Measurements from ENCODE around the gene ACKR3. TPM values are rescaled to one million over a fixed set of nuclear protein-coding genes. Genes with fewer than 3 reads are reported as not detected.

Gene ACKR3
- polyA plus RNA-seq, 2 of the 4 experiments (the other 2 are of a cell fraction), result 21.3 to 33.2 TPM

- ChIA-PET POLR2A (no interaction called here), CTCF (interaction anchor here (0.8 kb wide), 1 partner anchor 10 kb away, joined by 3 read pairs; no protein-coding TSS in a partner anchor)
- no peak overlapping the region for H3K4me3 ChIP-seq
- WGBS (ENCODE audit: missing lambda C conversion rate), result 66% methylated on average over 3 of the region's 3 CpGs
- FAIRE-seq (no peak), ATAC-seq (no peak), DNase-seq (ENCODE audit: low read depth in 1 of 2, low spot score in 1 of 2) (no peak)
- H3K27ac ChIP-seq, result no peak overlapping the region
- no peak overlapping the region for H3K4me2 ChIP-seq
- no peaks in the 10 kb centered on the region for H3K4me1 ChIP-seq
- TF ChIP-seq ZSCAN20 (CRISPR knock-in tag; IDR thresholded peaks at IDR 0.05) (no peak), KDM5A (IDR thresholded peaks at IDR 0.05) (no peak), JUN (IDR thresholded peaks at IDR 0.05) (no peak), MAZ (IDR thresholded peaks at IDR 0.05; ENCODE audit: borderline replicate concordance, low read depth, low read length) (no peak)
- H3K9me3 ChIP-seq, result no peaks in the 10 kb centered on the region
Measured at GRCh38 chr2:236608710-236609109, 39.1 kb downstream of the ACKR3 start.

GRCh38 chr2:236610991-236611821, 41.6 kb downstream of the ACKR3 start:
- Histone ChIP-seq H3K4me2 (no peak overlapping the region), H3K27ac (no peak overlapping the region), H3K9me3 (no peaks in the 10 kb centered on the region), H3K4me1 (no peaks in the 10 kb centered on the region), H3K4me3 (no peak overlapping the region)
- TF ChIP-seq E2F6 (IDR thresholded peaks at IDR 0.05; ENCODE audit: borderline replicate concordance, low read depth) (no peak), HOXB13 (CRISPR knock-in tag; IDR thresholded peaks at IDR 0.05; ENCODE audit: low read depth) (no peak), POLR2AphosphoS2 (conservative IDR thresholded peaks at IDR 0.05; ENCODE audit: low read length) (no peak), KDM5A (IDR thresholded peaks at IDR 0.05) (no peak), HES2 (IDR thresholded peaks at IDR 0.05) (no peak), ATOH8 (CRISPR knock-in tag; IDR thresholded peaks at IDR 0.05; ENCODE audit: low read depth) (no peak), MAZ (IDR thresholded peaks at IDR 0.05; ENCODE audit: borderline replicate concordance, low read depth, low read length) (no peak), RCOR1 (IDR thresholded peaks at IDR 0.05; ENCODE audit: low read depth, low read length) (no peak), RAD21 (conservative IDR thresholded peaks at IDR 0.05 in 1 of 2, IDR thresholded peaks at IDR 0.05 in 1 of 2) (no peak), ZNF302 (CRISPR knock-in tag; IDR thresholded peaks at IDR 0.05) (no peak), GATA3 (IDR thresholded peaks at IDR 0.05; ENCODE audit: borderline replicate concordance) (no peak), MAX (IDR thresholded peaks at IDR 0.05) (no peak), USF2 (IDR thresholded peaks at IDR 0.05) (no peak), RNF2 (IDR thresholded peaks at IDR 0.05; ENCODE audit: borderline replicate concordance, low read depth) (no peak)
- 39% methylated on average over 8 of the region's 8 CpGs for WGBS (ENCODE audit: missing lambda C conversion rate)
- CTCF ChIA-PET, result interaction anchor here (0.6 to 2.2 kb wide), 4 partner anchors 14 to 433 kb away, joined by 3 to 6 read pairs (median 4); partner anchors contain the start of gene ACKR3
- DNase-seq (ENCODE audit: low read depth in 1 of 2, low spot score in 1 of 2) (no peak), ATAC-seq (no peak), FAIRE-seq (no peak)
- POLR2A ChIA-PET, result no interaction called here

GRCh38 chr2:236612737-236613136, 43.1 kb downstream of the ACKR3 start:
- DNase-seq (ENCODE audit: low read depth in 1 of 2, low spot score in 1 of 2) (no peak), ATAC-seq (no peak), FAIRE-seq (no peak)
- no peaks in the 10 kb centered on the region for H3K4me1 ChIP-seq
- no peaks in the 10 kb centered on the region for H3K9me3 ChIP-seq
- CTCF ChIA-PET, result interaction anchor here (1.3 to 2.2 kb wide), 2 partner anchors 16 to 43 kb away, joined by 4 to 6 read pairs; partner anchors contain the start of gene ACKR3
- POLR2A ChIA-PET, result interaction anchor here (0.6 kb wide), 1 partner anchor 1350 kb away, joined by 5 read pairs; no protein-coding TSS in a partner anchor
- no peak overlapping the region for H3K4me2 ChIP-seq
- no peak overlapping the region for H3K4me3 ChIP-seq
- WGBS (ENCODE audit: missing lambda C conversion rate), result 47% methylated on average over 10 of the region's 10 CpGs
- H3K27ac ChIP-seq, result no peak overlapping the region
- TF ChIP-seq TP53 (CRISPR knock-in tag; IDR thresholded peaks at IDR 0.05) (no peak), REST (IDR thresholded peaks at IDR 0.05) (no peak), BHLHE40 (IDR thresholded peaks at IDR 0.05; ENCODE audit: low read depth, low read length) (no peak), CHD4 (IDR thresholded peaks at IDR 0.05; ENCODE audit: borderline replicate concordance) (no peak), NFE2L2 (conservative IDR thresholded peaks at IDR 0.05; ENCODE audit: low read length) (no peak), ELK1 (IDR thresholded peaks at IDR 0.05; ENCODE audit: low read depth, low read length) (no peak), NPAS2 (CRISPR knock-in tag; IDR thresholded peaks at IDR 0.05; ENCODE audit: borderline replicate concordance) (no peak), POLR2A (IDR thresholded peaks at IDR 0.05; ENCODE audit: low read length) (no peak), EHMT2 (IDR thresholded peaks at IDR 0.05; ENCODE audit: low read depth) (no peak), EP300 (IDR thresholded peaks at IDR 0.05) (no peak)
